ENCODE results near the gene ZC3H14.

Gene ZC3H14

GRCh38 chr14:88562831-88563686 is at the start of gene ZC3H14 (continued):
- TF ChIP-seq ZNF518A (tag by site-specific recombination; conservative IDR thresholded peaks at IDR 0.05; ENCODE audit: low read depth) (no peak), ZNF335 (tag by site-specific recombination; conservative IDR thresholded peaks at IDR 0.05) (peak; percentile 83), ZNF174 (tag by site-specific recombination; IDR thresholded peaks at IDR 0.05) (no peak), ZXDB (tag by site-specific recombination; IDR thresholded peaks at IDR 0.05) (peak; percentile 51), ZNF169 (tag by site-specific recombination; IDR thresholded peaks at IDR 0.05) (no peak), ZFP41 (tag by site-specific recombination; IDR thresholded peaks at IDR 0.05; ENCODE audit: borderline replicate concordance) (no peak), ZNF341 (tag by site-specific recombination; IDR thresholded peaks at IDR 0.05; ENCODE audit: low read depth) (peak; percentile 32; the same call in 1 of the 2 replicates), ZNF202 (tag by site-specific recombination; IDR thresholded peaks at IDR 0.05; ENCODE audit: borderline replicate concordance) (no peak), ZNF580 (tag by site-specific recombination; IDR thresholded peaks at IDR 0.05) (peak; percentile 54; the same call in 1 of the 2 replicates), KLF16 (tag by site-specific recombination; IDR thresholded peaks at IDR 0.05) (peak; percentile 82), ZNF138 (tag by site-specific recombination; IDR thresholded peaks at IDR 0.05; ENCODE audit: borderline replicate concordance) (no peak), ZNF221 (tag by site-specific recombination; IDR thresholded peaks at IDR 0.05; ENCODE audit: borderline replicate concordance) (no peak), KLF9 (tag by site-specific recombination; IDR thresholded peaks at IDR 0.05; ENCODE audit: low read depth) (peak; percentile 67), ZNF549 (tag by site-specific recombination; IDR thresholded peaks at IDR 0.05) (no peak), ZNF2 (tag by site-specific recombination; IDR thresholded peaks at IDR 0.05) (peak; percentile 71), ZNF76 (tag by site-specific recombination; IDR thresholded peaks at IDR 0.05; ENCODE audit: borderline replicate concordance, low read depth) (peak; percentile 34; the same call in 1 of the 2 replicates), ZNF660 (tag by site-specific recombination; IDR thresholded peaks at IDR 0.05) (no peak), PATZ1 (tag by site-specific recombination; IDR thresholded peaks at IDR 0.05) (peak; percentile 68), PRDM6 (tag by site-specific recombination; IDR thresholded peaks at IDR 0.05) (no peak), ZNF596 (tag by site-specific recombination; IDR thresholded peaks at IDR 0.05) (no peak), ZSCAN16 (tag by site-specific recombination; IDR thresholded peaks at IDR 0.05) (no peak), REST (tag by site-specific recombination; IDR thresholded peaks at IDR 0.05) (no peak), ZNF274 (IDR thresholded peaks at IDR 0.05; ENCODE audit: low read length) (no peak), ZNF274 (tag by site-specific recombination; IDR thresholded peaks at IDR 0.05; ENCODE audit: borderline replicate concordance) (no peak), ZNF501 (tag by site-specific recombination; IDR thresholded peaks at IDR 0.05) (peak; percentile 91), ZNF121 (tag by site-specific recombination; IDR thresholded peaks at IDR 0.05) (peak; percentile 48; the same call in 1 of the 2 replicates)

All from HEK293 (cell line).